Thyroid gland (tissue), 4 donors: ENCODE results near the gene TJAP1. TPM values are rescaled to one million over a fixed set of nuclear protein-coding genes. Genes with fewer than 3 reads are reported as not detected.
"Not testable (repeated sequence)": the region's sequence is repeated elsewhere in the genome, so short reads cannot be mapped to it uniquely, and the experiment has no call there.

Experiments used
- DNase-seq, 2 donors: peaks; one replicate each; pipeline ENCODE4 v3.0.0-alpha.2; 2019
- H3K27ac ChIP-seq, 3 donors: fragments of 200-600 bp; sonication (generic); 1 replicate in 2 of 3; 2 replicates in 1 of 3; pipeline ENCODE4 v1.5.1; 2016 to 2019; ENCODE audit warnings: mild to moderate bottlenecking in 1 of 3, moderate library complexity in 1 of 3
- H3K27me3 ChIP-seq: fragments of 200-600 bp; sonication (generic); one replicate; pipeline ENCODE4 v1.5.1; 2019
- H3K36me3 ChIP-seq, 2 donors: fragments of 200-600 bp; sonication (generic); one replicate each; pipeline ENCODE4 v1.5.1; 2016 to 2019
- H3K4me1 ChIP-seq, 2 donors: fragments of 200-600 bp; sonication (generic); one replicate each; pipeline ENCODE4 v1.5.1; 2017 to 2019
- H3K4me3 ChIP-seq, 3 donors: fragments of 200-600 bp; sonication (generic); replicated peaks in 1 of 3; 1 replicate in 2 of 3; 2 replicates in 1 of 3; pipeline ENCODE4 v1.5.1; 2016; ENCODE audit warnings: mild to moderate bottlenecking in 1 of 3
- H3K9me3 ChIP-seq: fragments of 200-600 bp; sonication (generic); one replicate; pipeline ENCODE4 v1.5.1; 2017
- CTCF ChIP-seq, 6 experiments: fragments of 200-600 bp in 3 of 6; fragments of 450-650 bp in 3 of 6; sonication (generic) in 3 of 6; IDR thresholded peaks; one replicate each; pipeline ENCODE4 v1.5.1; 2016 to 2019; ENCODE audit warnings: antibody characterized with exemption in 6 of 6, mild to moderate bottlenecking in 2 of 6, inconsistent platforms in 1 of 6, moderate library complexity in 1 of 6
- POLR2A ChIP-seq, 2 donors: fragments of 450-650 bp; IDR thresholded peaks; one replicate each; pipeline ENCODE4 v1.6.1; 2017; ENCODE audit warnings: antibody characterized with exemption in 2 of 2, mild to moderate bottlenecking in 2 of 2, moderate library complexity in 1 of 2
- WGBS, 2 donors: methylation state at CpG; one replicate each; pipeline ENCODE4 v1.1.5; 2017; 5-methylcytosine and 5-hydroxymethylcytosine counted together
- intact Hi-C: fragments of 100-400 bp; cut with DNase I; formaldehyde crosslinking; loops from one replicate; pipeline ENCODE4 v1.15.1; 2023
- total RNA-seq, 4 donors: library from RNA; depleted of rRNA; stranded (reverse); fragments of >200 nt; gene quantifications; one replicate each; pipeline ENCODE4 v1.2.3, GENCODE V29; 2016

The TJAP1 gene
- total RNA-seq, 4 donors from 2014 or later: 23.2 to 42.4 (median 34.4) TPM

GRCh38 chr6:43522547-43523261, 45.3 kb downstream of the TJAP1 start:
- Histone ChIP-seq H3K36me3 (peaks cover 60 to 71% of the 10 kb centered on the region in 2 donors), H3K27me3 (no peaks in the 10 kb centered on the region), H3K9me3 (no peaks in the 10 kb centered on the region), H3K27ac (peak overlapping the region; percentile 30 to 68 (median 49)), H3K4me3 (no peak overlapping the region), H3K4me1 (peaks cover 23 to 37% of the 10 kb centered on the region in 2 donors)
- intact Hi-C loops: loop anchor here (5.0 kb wide), 1 partner anchor 50 kb away; no protein-coding TSS in a partner anchor
- TF ChIP-seq CTCF (IDR thresholded peaks at IDR 0.05): no peak
- TF ChIP-seq POLR2A (IDR thresholded peaks at IDR 0.05): no peak
- WGBS, 2 donors: 78 to 92% methylated on average over 8 of the region's 8 CpGs
- DNase-seq: no peak

DNA sequence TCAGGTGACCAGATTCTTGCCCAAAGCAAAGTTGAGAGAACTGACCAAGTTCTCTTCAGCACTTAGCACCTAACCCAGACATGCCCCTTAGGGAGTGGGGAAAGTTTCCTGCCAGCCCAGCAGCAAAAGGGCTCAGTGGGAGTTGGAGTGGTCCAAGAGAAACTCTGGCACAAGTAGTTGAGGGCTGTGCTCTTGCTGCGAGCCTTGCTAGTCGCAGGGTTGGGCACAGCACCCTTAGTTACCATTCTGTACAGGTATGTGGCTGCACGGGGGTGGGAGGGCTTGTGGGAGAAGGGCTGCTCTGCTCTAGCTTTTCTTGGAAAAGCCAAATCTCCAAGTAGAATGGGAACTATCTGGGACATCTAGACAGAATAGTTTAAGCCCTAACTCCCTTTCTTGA, 45.9 kb downstream of the TJAP1 start:
- Histone ChIP-seq H3K4me3 (no peak overlapping the region), H3K27ac (peak overlapping the region in 2 of 3 donors; percentile 30 to 49), H3K27me3 (no peaks in the 10 kb centered on the region), H3K9me3 (no peaks in the 10 kb centered on the region), H3K36me3 (peaks cover 66 to 76% of the 10 kb centered on the region in 2 donors), H3K4me1 (peaks cover 18 to 32% of the 10 kb centered on the region in 2 donors)
- TF ChIP-seq POLR2A (IDR thresholded peaks at IDR 0.05) (no peak), CTCF (IDR thresholded peaks at IDR 0.05) (no peak)
- WGBS, 2 donors: 44 to 65% methylated on average over 3 of the region's 3 CpGs
- intact Hi-C loops: loop anchor here (5.0 kb wide), 1 partner anchor 49 kb away; no protein-coding TSS in a partner anchor
- DNase-seq: no peak

- DNase-seq: no peak
- Histone ChIP-seq H3K9me3 (no peaks in the 10 kb centered on the region), H3K4me3 (no peak overlapping the region), H3K27ac (no peak overlapping the region), H3K4me1 (peaks cover 13 to 25% of the 10 kb centered on the region in 2 donors), H3K36me3 (peaks cover 70 to 80% of the 10 kb centered on the region in 2 donors), H3K27me3 (no peaks in the 10 kb centered on the region)
- WGBS, 2 donors: 91 to 94% methylated on average over 6 to 10 of the region's 10 CpGs
- intact Hi-C loops: loop anchor here (5.0 kb wide), 1 partner anchor 48 kb away; no protein-coding TSS in a partner anchor
- no peak for TF ChIP-seq CTCF (IDR thresholded peaks at IDR 0.05)
- TF ChIP-seq POLR2A (IDR thresholded peaks at IDR 0.05): no peak
Observed at GRCh38 chr6:43524483-43524961, 47.2 kb downstream of the TJAP1 start.

DNA sequence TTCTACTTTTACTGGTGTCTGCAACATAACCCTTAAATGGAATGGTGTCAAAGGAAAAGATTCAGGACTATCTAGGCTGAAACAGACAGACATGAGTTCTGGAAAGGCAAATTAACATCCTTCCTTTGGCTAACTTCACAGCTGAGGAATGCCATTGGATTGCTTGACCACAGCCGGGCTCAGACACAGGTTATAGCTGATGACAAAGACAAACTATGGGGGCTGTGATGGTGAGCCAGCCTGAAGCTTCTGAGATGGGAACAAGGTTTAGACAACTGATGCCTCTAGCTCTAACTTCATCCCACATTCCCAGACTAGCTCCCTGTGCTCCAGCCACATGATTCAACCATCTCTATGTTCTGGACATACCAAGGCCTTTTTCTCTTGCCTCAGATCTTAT, 54.8 kb downstream of the TJAP1 start:
- DNase-seq: no peak
- TF ChIP-seq POLR2A (IDR thresholded peaks at IDR 0.05): no peak
- no peak for TF ChIP-seq CTCF (IDR thresholded peaks at IDR 0.05)
- Histone ChIP-seq H3K4me3 (no peak overlapping the region), H3K27me3 (no peaks in the 10 kb centered on the region), H3K9me3 (no peaks in the 10 kb centered on the region), H3K36me3 (peaks cover 31 to 43% of the 10 kb centered on the region in 2 donors), H3K27ac (no peak overlapping the region), H3K4me1 (no peaks in the 10 kb centered on the region)
- intact Hi-C loops: no loop called here
- WGBS, 2 donors: 91 to 92% methylated on average over 1 of the region's 1 CpG

DNA sequence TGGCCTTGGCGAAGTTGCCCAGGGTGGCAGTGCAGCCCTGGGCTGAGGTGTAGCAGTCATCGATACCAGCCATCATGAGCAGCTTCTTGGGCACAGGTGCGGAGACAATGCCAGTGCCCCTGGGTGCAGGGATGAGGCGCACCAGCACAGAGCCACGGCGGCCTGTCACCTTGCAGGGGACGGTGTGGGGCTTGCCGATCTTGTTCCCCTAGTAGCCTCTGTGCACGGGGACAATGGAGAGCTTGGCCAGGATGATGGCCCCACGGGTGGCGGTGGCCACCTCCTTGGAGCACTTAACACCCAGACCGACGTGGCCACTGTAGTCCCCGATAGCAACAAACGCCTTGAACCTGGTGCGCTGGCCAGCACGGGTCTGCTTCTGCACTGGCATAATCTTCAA, 61.6 kb downstream of the TJAP1 start:
- H3K27ac ChIP-seq, intact Hi-C loops, DNase-seq, H3K4me3 ChIP-seq, H3K4me1 ChIP-seq, H3K9me3 ChIP-seq, H3K27me3 ChIP-seq: not testable (repeated sequence)
- peaks cover 6 to 16% of the 10 kb centered on the region in 2 donors for H3K36me3 ChIP-seq
- WGBS, 2 donors: 97% methylated on average over 6 to 9 of the region's 17 CpGs

DNA sequence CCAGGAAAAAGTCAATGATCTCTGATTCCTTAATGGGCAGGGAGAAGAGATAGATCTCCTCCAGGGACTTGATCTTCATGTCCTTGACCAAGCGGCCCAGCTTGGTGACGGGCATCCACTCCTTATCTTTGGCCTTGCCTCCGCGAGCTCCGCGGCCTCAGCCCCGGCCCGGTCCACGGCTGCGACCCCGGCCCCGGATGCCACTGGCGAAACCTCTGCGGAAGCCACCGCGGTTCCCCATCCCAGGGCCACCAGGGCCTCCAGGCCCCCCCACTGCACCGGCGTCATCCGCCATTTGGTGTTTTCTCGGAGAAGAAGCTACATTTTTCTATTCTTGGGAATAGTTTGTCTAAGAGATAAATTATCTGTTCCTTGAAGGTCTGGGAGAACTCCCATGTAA, 62.0 kb downstream of the TJAP1 start:
- peaks cover 8 to 20% of the 10 kb centered on the region in 2 donors for H3K36me3 ChIP-seq
- H3K27ac ChIP-seq, intact Hi-C loops, H3K9me3 ChIP-seq, H3K27me3 ChIP-seq, H3K4me1 ChIP-seq, H3K4me3 ChIP-seq, DNase-seq: not testable (repeated sequence)
- 96 to 99% methylated on average over 14 to 20 of the region's 20 CpGs for WGBS, 2 donors
